ENCODE data around the gene ELMO1.

The ELMO1 gene

GRCh38 chr7:36925207-36925606 is 523.5 kb downstream of the ELMO1 start:
- DNase-seq (ENCODE audit: low read depth, low spot score), result no peak

DNA sequence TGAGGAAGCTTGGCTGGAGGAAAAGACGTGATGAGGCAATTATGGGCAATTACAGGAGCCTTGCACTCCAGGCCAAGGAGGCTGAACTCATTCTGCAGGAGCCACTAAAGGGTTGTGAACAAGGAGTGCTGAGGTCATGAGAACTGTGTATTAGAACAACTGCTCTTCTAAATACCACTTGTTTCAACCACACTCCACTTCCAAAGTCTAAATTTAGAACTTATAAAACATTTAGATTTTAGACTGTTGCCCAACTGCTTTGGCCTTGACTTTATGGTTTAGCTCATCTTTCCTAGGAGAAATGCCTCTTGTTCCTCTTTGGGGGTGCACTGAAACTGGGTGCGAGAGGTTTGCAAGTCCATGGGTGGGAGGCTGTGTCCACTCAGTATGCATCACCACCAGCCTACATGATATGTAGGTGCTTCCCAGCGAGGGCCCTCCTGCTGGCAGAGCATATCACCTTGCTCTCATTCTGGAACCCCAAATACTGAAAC is 524.7 kb downstream of the ELMO1 start:
- no peak for DNase-seq (ENCODE audit: low read depth, low spot score)

- DNase-seq (ENCODE audit: low read depth, low spot score), result no peak
Measured at GRCh38 chr7:36923185-36923584, 525.5 kb downstream of the ELMO1 start.

GRCh38 chr7:36920433-36920832 is 528.2 kb downstream of the ELMO1 start:
- DNase-seq (ENCODE audit: low read depth, low spot score), result no peak

DNA sequence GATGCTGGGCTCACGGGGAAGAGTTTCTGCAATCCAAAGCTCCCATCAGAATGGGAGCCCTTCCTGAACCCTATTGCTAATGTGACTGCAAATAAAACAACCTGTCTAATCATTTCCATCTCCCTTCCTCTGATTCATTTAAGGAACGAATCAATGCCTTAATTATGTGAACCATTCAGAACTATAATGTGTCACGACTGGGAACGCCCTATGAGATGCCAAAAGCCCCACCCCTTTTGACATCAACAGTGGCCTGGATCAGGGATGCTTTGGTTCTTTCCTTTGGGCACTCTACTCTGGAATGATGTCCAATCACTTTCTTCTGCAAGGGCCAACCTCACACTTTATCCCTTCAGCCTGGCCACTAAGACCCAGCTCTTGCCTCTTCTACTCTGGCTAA is 528.9 kb downstream of the ELMO1 start:
- no peak for DNase-seq (ENCODE audit: low read depth, low spot score)

- DNase-seq (ENCODE audit: low read depth, low spot score), result no peak
Measured at GRCh38 chr7:36918591-36918990, 530.1 kb downstream of the ELMO1 start.

DNA sequence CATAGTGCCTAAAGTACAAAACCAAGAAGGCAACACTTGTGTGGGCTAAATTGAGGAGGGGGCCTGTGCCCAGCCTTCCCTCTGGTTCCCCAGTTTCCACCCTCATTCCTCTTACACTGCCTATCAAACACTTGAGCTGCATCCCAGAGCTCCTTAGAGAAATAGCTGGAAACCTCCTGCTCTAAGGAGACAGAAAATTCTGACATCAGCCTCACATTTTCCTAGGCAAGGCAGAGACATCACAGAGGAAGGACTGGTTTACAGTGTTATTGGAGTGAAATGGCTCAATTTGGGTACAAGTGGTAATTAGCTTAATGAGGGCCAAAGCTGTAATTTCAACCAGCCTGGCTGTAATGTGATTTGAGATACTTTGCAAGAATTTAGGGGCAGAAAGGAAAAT is 532.0 kb downstream of the ELMO1 start:
- no peak for DNase-seq (ENCODE audit: low read depth, low spot score)

- DNase-seq (ENCODE audit: low read depth, low spot score), result no peak
Measured at GRCh38 chr7:36916116-36916515, 532.5 kb downstream of the ELMO1 start.

DNA sequence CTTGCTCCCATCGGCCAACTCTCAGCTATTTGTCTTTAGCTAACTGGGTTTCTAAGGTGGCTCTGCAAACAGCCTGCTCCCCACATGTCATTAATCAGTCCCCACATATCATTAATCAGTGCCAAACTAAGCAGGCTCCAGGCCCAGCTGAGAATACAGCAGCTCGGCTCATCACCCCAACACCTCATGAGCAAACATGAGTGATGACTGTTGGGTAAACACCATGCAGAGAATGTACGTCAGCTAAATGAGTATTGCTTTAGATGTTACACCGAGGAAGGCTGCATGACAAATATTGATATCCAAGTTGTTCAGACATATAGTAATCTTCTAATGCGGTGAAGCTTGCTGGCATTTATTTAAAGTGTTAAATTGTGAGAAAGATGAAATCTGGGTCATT is 536.9 kb downstream of the ELMO1 start:
- DNase-seq (ENCODE audit: low read depth, low spot score), result no peak

- DNase-seq (ENCODE audit: low read depth, low spot score), result no peak
Measured at GRCh38 chr7:36910859-36911258, 537.8 kb downstream of the ELMO1 start.

- no peak for DNase-seq (ENCODE audit: low read depth, low spot score)
Measured at GRCh38 chr7:36910401-36910800, 538.3 kb downstream of the ELMO1 start.

DNA sequence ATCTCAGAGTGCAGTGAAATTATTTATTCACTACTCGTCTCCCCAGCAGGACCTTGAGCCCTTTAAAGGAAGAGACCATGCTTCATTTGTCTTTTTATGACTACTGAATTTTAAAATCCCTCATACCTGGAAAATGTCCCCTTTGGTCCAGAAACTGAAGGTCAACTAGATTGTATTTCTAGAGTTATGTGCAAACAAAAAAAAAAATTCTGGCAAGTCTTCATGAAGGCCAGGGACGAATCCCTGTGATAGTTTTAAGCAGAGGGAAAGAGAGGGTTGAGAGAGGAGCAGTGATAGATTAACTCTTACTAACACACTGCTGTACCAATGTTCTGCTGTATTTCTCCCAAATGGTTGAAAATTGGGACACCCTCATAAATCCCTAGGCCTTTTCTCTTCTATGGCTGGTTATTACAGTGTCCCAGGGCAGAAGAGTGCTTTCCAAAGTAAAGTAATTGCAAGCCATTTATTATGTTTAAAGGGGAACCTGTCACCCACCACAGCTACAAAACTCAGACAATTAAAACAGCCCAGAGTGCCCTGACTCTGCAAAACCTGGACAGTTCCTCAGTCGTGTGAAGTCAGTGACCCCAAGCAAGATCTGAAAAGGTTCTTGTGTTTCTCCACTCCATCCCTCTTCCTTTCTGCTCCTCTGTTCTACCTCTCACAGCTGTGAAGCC is 541.6 kb downstream of the ELMO1 start:
- no peak for DNase-seq (ENCODE audit: low read depth, low spot score)

DNA sequence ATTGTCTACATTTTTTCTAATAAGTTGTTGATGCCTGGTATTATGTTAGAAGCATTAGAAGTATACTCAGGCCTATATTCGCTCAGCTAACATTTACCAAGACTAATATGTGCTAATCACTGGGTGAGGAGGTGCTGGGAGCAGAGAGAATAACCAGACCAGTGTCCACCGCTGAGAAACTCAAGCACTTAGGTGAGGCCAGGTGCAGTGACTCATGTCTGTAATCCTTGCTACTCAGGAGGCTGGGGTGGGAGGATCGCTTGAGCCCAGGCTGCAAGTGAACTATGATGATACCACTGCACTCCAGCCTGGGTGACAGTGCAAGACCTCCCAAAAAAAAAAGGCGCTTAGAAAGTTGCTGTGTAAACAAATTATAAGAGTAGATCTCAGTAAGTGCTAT is 542.2 kb downstream of the ELMO1 start:
- DNase-seq (ENCODE audit: low read depth, low spot score), result peak; percentile 5

DNA sequence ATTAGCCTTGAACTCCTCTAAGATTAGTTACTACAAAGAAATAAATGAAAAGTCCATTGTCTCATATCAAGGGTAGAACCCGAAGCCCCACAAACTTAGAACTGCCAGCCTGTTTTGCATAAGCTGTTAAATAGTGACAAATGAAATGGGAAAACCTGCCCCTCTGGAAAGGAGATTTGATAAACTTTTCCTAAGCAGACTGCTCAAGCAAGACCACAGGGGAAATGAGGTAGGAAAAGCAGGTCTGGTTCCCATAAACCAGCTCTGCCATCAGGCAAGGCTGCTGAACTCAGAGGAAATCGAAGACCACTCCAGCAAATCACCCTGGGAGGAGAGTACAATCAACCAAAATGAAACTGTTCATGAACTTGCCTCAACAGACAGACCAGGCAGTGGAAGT is 542.8 kb downstream of the ELMO1 start:
- DNase-seq (ENCODE audit: low read depth, low spot score), result no peak

DNA sequence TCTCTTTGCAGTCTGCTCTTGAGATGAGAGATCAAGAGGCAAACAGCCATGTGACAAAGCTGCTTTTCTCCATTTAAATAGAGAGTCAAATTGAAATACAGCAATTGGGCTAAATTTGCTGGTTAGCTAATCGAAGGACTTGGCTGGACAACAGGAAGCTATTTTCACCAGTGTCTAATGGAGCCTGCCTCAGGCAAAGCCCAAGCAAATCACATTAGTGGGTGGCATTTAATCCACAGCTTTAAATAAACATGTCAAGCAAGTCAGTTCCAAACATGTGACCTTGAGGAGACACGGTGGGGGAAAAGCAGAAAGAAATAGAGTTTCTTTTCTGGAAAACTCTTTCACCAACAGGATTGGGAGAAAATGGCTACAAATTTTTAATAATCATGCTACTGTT is 543.9 kb downstream of the ELMO1 start:
- DNase-seq (ENCODE audit: low read depth, low spot score), result no peak

DNA sequence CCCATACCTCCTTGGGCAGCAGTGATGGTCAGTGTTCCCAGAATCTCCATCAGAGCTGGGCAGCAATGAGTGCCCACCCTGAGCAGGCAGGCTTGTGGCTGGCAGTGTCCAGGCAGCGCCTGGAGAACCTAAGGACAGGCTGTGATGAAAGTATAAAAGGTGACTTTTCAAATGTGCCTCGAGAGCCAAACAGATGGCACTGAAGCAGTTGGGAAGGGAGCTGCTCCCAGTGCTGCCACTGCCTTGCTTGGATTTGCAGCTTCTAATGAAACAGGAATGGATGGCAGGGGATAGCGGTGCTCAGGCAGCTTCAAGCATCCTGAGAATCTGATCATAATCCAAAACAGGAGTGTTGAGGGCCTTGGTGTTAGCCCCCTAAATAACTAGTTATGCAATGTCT is 544.6 kb downstream of the ELMO1 start:
- DNase-seq (ENCODE audit: low read depth, low spot score), result no peak

DNA sequence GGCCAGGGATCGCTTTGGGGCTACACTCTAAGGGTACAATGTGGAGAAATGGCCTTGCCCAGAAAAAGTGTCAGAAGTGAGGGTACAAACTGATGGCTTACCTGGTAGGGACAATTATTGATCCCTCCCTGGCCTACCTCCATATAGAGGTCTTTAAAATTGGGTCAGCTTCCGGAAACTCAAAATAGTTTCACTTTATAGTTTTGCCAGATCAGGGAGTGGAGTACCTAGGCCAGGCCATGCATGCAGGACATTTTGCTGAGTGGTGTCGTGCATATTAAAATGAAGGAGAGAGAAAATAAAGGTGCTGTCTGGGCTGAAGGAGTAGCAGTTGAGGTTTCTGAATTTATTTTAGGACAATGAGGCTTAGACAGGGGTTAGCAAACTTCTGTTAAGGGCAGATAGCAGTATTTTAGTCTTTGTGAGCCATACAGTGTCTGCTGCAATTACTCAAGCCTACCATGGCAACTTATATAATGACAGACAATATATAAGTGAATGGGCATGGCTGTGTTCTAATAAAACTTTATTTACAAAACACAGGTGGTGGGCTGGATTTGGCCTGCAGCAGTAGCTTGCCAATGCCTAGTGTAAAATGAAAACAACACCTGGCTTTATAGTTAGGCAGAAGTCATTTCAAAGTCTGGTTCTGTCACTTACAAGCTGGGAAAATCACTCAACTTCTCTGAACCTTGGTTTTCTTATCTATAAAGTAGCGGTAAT is 547.5 kb downstream of the ELMO1 start:
- no peak for DNase-seq (ENCODE audit: low read depth, low spot score)

DNA sequence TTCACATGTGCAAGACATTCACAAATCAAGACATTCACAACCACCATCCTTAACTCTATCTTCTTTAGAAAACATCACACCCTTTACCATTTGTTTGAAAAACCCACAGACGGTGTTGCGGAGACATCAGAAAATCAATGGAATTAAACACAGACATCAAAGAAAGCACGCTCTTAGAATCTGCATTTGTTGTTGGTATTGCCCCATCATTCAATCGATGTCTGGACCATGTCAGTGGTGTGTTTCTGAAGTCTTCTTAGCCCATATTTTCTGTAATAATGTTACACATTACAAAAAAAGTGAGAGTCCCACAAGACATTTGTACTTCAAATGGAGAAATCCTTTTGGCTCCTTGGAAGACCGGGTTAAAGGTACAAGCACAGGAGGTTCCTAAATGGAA is 550.5 kb downstream of the ELMO1 start:
- DNase-seq (ENCODE audit: low read depth, low spot score), result no peak

- no peak for DNase-seq (ENCODE audit: low read depth, low spot score)
Measured at GRCh38 chr7:36896956-36897590, 551.6 kb downstream of the ELMO1 start.

- no peak for DNase-seq (ENCODE audit: low read depth, low spot score)
Measured at GRCh38 chr7:36896418-36896817, 552.2 kb downstream of the ELMO1 start.

DNA sequence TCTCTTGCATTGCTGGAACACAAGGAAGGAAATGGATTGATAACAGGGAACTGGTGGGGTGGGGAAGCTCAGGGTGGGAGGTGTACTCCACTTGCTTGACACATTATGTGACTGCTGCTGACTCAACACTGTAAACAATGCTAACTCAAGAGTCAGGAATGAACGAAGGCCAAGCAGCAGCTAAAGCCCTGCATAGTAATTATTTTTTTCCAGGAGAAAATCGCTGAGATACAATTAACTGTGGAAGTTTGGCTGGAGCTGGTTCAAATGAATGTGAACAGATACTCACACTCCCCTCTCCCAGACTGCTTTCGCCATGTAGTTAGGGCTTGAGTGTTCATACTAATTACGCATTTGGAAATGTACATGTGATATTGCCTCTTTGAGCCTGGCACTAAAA is 553.5 kb downstream of the ELMO1 start:
- DNase-seq (ENCODE audit: low read depth, low spot score), result no peak

GRCh38 chr7:36894190-36894589 is 554.5 kb downstream of the ELMO1 start:
- no peak for DNase-seq (ENCODE audit: low read depth, low spot score)

DNA sequence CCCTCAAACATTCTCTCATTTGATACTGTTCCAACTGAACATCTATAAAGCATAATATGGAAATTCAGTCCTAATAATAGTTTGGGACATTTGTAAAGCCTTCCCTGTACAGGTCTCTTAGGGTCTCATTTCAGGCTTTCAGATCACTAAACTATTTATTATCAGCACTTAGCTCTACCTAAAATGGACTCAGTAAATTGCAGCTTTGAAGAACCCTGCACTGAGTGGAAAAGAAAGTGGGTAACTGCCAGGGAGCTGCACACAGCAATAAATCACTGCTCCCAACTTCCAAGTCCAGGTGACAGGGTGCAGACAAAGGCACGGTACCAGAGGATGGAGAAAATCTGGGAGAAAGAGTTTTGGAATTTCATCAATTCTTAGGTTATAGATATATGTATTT is 559.5 kb downstream of the ELMO1 start:
- no peak for DNase-seq (ENCODE audit: low read depth, low spot score)

All from ELF-1 (cell line).